ENCODE data around the gene TPPP2. TPM values are rescaled to one million over a fixed set of nuclear protein-coding genes. Genes with fewer than 3 reads are reported as not detected.
A peak's percentile ranks its signal among the peaks of the same experiment; 100 is the strongest.

TPPP2 gene
- total and polyA plus RNA-seq, 10 donors, result 0.09 to 0.91 (median 0.57) TPM; not detected in 5

- Histone ChIP-seq H3K27ac (peak overlapping the region in 6 of 8 donors; percentile 7 to 59 (median 50)), H3K9me3 (no peaks in the 10 kb centered on the region), H3K4me1 (peaks cover 0 to 46% (median 22%) of the 10 kb centered on the region in 6 donors), H3K27me3 (replicated peaks in 1 of 7) (no peaks in the 10 kb centered on the region), H3K36me3 (no peaks in the 10 kb centered on the region), H3K4me3 (no peak overlapping the region)
- no peak for TF ChIP-seq POLR2AphosphoS5 (IDR thresholded peaks at IDR 0.05)
- no peak for TF ChIP-seq POLR2A (IDR thresholded peaks at IDR 0.05)
- TF ChIP-seq, protein P1, sequence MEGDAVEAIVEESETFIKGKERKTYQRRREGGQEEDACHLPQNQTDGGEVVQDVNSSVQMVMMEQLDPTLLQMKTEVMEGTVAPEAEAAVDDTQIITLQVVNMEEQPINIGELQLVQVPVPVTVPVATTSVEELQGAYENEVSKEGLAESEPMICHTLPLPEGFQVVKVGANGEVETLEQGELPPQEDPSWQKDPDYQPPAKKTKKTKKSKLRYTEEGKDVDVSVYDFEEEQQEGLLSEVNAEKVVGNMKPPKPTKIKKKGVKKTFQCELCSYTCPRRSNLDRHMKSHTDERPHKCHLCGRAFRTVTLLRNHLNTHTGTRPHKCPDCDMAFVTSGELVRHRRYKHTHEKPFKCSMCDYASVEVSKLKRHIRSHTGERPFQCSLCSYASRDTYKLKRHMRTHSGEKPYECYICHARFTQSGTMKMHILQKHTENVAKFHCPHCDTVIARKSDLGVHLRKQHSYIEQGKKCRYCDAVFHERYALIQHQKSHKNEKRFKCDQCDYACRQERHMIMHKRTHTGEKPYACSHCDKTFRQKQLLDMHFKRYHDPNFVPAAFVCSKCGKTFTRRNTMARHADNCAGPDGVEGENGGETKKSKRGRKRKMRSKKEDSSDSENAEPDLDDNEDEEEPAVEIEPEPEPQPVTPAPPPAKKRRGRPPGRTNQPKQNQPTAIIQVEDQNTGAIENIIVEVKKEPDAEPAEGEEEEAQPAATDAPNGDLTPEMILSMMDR (IDR thresholded peaks at IDR 0.05 in 8 of 11, conservative IDR thresholded peaks at IDR 0.05 in 3 of 11), result no peak
- intact Hi-C loops (cut with DNase I; ENCODE audit: low total_unique reads), result no loop called here
- WGBS, 5 donors, result 62 to 84% (median 76%) methylated on average over 5 of the region's 5 CpGs
- no peak for DNase-seq
Measured at GRCh38 chr14:21055432-21056117, 25.6 kb downstream of the TPPP2 start.

GRCh38 chr14:21056520-21057163, 26.6 kb downstream of the TPPP2 start:
- H3K36me3 ChIP-seq, result no peaks in the 10 kb centered on the region
- peaks cover 0 to 46% (median 22%) of the 10 kb centered on the region in 6 donors for H3K4me1 ChIP-seq
- DNase-seq, result no peak
- TF ChIP-seq POLR2AphosphoS5 (IDR thresholded peaks at IDR 0.05) (peak in 1 of 3 donors; percentile 33), POLR2A (IDR thresholded peaks at IDR 0.05) (no peak)
- peak overlapping the region in 5 of 8 donors; percentile 45 to 54 (median 50) for H3K27ac ChIP-seq
- no peaks in the 10 kb centered on the region for H3K9me3 ChIP-seq
- 60 to 79% (median 72%) methylated on average over 10 of the region's 10 CpGs for WGBS, 5 donors
- intact Hi-C loops (cut with DNase I; ENCODE audit: low total_unique reads), result no loop called here
- no peak overlapping the region for H3K4me3 ChIP-seq
- H3K27me3 ChIP-seq (replicated peaks in 1 of 7), result no peaks in the 10 kb centered on the region

DNA sequence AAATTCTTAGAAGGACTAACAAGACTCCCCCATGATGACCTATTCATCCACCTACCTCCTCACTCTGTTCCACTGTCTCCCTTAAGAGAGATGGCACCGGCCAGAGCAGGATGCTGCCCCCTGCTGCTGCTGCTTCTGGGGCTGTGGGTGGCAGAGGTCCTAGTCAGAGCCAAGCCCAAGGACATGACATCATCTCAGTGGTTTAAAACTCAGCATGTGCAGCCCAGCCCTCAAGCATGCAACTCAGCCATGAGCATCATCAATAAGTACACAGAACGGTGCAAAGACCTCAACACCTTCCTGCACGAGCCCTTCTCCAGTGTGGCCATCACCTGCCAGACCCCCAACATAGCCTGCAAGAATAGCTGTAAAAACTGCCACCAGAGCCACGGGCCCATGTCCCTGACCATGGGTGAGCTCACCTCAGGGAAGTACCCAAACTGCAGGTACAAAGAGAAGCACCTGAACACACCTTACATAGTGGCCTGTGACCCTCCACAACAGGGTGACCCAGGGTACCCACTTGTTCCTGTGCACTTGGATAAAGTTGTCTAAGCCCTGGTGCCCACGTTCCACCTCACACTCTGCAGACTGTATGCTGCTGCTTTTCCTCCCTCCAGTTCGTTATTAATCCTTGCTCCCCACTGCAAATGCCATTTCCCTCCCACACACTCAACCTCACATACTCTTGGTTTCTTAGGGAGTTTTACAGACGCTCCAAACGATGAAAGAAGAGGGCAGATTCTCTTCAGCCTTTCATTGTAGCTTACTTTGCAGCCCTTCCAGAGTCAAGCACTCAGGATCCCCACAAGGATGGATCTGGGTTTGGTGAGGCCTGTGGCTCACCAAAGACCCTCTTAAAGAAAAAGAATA, 28.0 kb downstream of the TPPP2 start, which contains the start of gene RNASE8:
TSS of gene RNASE8 (plus strand) at position 20 of the 873 bp plus-strand sequence. CDS start at position 91, 71 bp downstream.
- Histone ChIP-seq H3K36me3 (no peaks in the 10 kb centered on the region), H3K9me3 (no peaks in the 10 kb centered on the region), H3K4me3 (no peak within 1 kb of the TSS), H3K27me3 (replicated peaks in 1 of 7) (no peaks in the 10 kb centered on the region), H3K27ac (peak within 1 kb of the TSS in 5 of 8 donors; percentile 45 to 54 (median 50)), H3K4me1 (peaks cover 0 to 48% (median 23%) of the 10 kb centered on the region in 6 donors)
- no peak for DNase-seq
- TF ChIP-seq, protein P1 (IDR thresholded peaks at IDR 0.05 in 8 of 11, conservative IDR thresholded peaks at IDR 0.05 in 3 of 11), result no peak
- TF ChIP-seq POLR2AphosphoS5 (IDR thresholded peaks at IDR 0.05) (no peak), POLR2A (IDR thresholded peaks at IDR 0.05) (no peak)
- intact Hi-C loops (cut with DNase I; ENCODE audit: low total_unique reads), result no loop called here
- WGBS, 5 donors, result 61 to 79% (median 73%) methylated on average over 8 of the region's 8 CpGs

DNA sequence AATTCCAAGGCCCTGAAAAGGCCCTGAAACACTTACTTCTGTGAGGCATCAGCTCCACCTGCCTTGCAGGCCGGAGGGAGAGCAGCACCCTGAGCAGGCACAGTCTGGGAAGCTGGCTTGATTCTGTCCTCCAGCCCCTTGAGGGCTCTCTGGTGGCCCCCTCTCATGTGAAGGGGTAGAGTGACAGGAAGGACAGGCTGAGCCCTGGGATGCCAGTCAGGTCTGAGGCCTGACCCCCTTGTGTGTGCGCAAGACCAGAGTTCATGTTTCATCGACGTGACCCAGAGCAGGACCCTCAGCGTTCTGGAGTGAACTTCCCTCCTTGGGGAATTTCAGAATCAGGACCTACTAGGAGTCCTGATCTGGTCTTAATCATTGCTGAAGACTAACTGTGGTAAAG, 28.9 kb downstream of the TPPP2 start:
- H3K27me3 ChIP-seq (replicated peaks in 1 of 7), result no peaks in the 10 kb centered on the region
- no peak for TF ChIP-seq POLR2A (IDR thresholded peaks at IDR 0.05)
- TF ChIP-seq POLR2AphosphoS5 (IDR thresholded peaks at IDR 0.05), result no peak
- TF ChIP-seq, protein P1 (IDR thresholded peaks at IDR 0.05 in 8 of 11, conservative IDR thresholded peaks at IDR 0.05 in 3 of 11), result no peak
- intact Hi-C loops (cut with DNase I; ENCODE audit: low total_unique reads), result no loop called here
- DNase-seq, result no peak
- no peak overlapping the region for H3K4me3 ChIP-seq
- 85 to 92% (median 89%) methylated on average over 4 to 5 of the region's 5 CpGs for WGBS, 5 donors
- no peaks in the 10 kb centered on the region for H3K36me3 ChIP-seq
- H3K27ac ChIP-seq, result no peak overlapping the region
- no peaks in the 10 kb centered on the region for H3K9me3 ChIP-seq
- peaks cover 0 to 48% (median 27%) of the 10 kb centered on the region in 6 donors for H3K4me1 ChIP-seq

Data from spleen (tissue), 11 donors.